MM.1S (cell line): ENCODE results near the gene ZNF512.
A peak's percentile ranks its signal among the peaks of the same experiment; 100 is the strongest.

ENCODE experiments used
- DNase-seq: peaks from one replicate; pipeline ENCODE4 v3.0.0-alpha.2; 2015
- H2AFZ ChIP-seq: fragments of 300-600 bp; sonication (generic); 2 replicates; pipeline ENCODE4 v1.6.0; 2016; ENCODE audit warnings: antibody characterized with exemption, low read length
- H3F3A ChIP-seq: fragments of 300-600 bp; sonication (generic); 2 replicates; pipeline ENCODE4 v1.6.1; 2016; ENCODE audit warnings: mild to moderate bottlenecking, antibody characterized with exemption, low read length, moderate library complexity, mixed read lengths; ENCODE audit not compliant: insufficient read depth
- H3K27ac ChIP-seq: fragments of 300-600 bp; sonication (generic); 2 replicates; pipeline ENCODE4 v1.5.1; 2016; ENCODE audit warnings: mild to moderate bottlenecking, low read length
- H3K27me3 ChIP-seq: fragments of 300-600 bp; sonication (generic); replicated peaks from 2 replicates; pipeline ENCODE4 v1.6.0; 2016; ENCODE audit warnings: low read length; ENCODE audit not compliant: insufficient read depth
- H3K36me3 ChIP-seq: fragments of 300-600 bp; sonication (generic); replicated peaks from 2 replicates; pipeline ENCODE4 v1.6.1; 2016; ENCODE audit warnings: mild to moderate bottlenecking, low read length, mixed read lengths; ENCODE audit not compliant: insufficient read depth
- H3K4me1 ChIP-seq: fragments of 300-600 bp; sonication (generic); 2 replicates; pipeline ENCODE4 v1.6.1; 2016; ENCODE audit warnings: low read length, mixed read lengths
- H3K4me2 ChIP-seq: fragments of 300-600 bp; sonication (generic); 2 replicates; pipeline ENCODE4 v1.6.0; 2016; ENCODE audit warnings: low read depth, low read length
- H3K4me3 ChIP-seq: fragments of 300-600 bp; sonication (generic); 2 replicates; pipeline ENCODE4 v1.5.1; 2016; ENCODE audit warnings: low read length, mixed read lengths
- H3K79me2 ChIP-seq: fragments of 300-600 bp; sonication (generic); 2 replicates; pipeline ENCODE4 v1.6.1; 2016; ENCODE audit warnings: mixed run types, low read length, mixed read lengths
- H3K9ac ChIP-seq: fragments of 300-600 bp; sonication (generic); 2 replicates; pipeline ENCODE4 v1.6.1; 2016; ENCODE audit warnings: low read length, mixed read lengths
- H3K9me2 ChIP-seq: fragments of 300-600 bp; sonication (generic); replicated peaks from 2 replicates; pipeline ENCODE4 v1.6.1; 2016; ENCODE audit warnings: mild to moderate bottlenecking, low read length, mixed read lengths; ENCODE audit not compliant: insufficient read depth
- H3K9me3 ChIP-seq: fragments of 300-600 bp; sonication (generic); replicated peaks from 2 replicates; pipeline ENCODE4 v1.6.1; 2016; ENCODE audit warnings: mild to moderate bottlenecking, low read length, mixed read lengths; ENCODE audit not compliant: insufficient read depth
- H4K20me1 ChIP-seq: fragments of 300-600 bp; sonication (generic); 2 replicates; pipeline ENCODE4 v1.6.1; 2016; ENCODE audit warnings: mild to moderate bottlenecking, low read length, moderate library complexity, mixed read lengths; ENCODE audit not compliant: insufficient read depth
- CTCF ChIP-seq: fragments of 300-600 bp; sonication (generic); IDR thresholded peaks from 2 replicates; pipeline ENCODE4 v1.5.1; 2016; ENCODE audit warnings: antibody characterized with exemption, low read length, mixed read lengths
- EZH2 ChIP-seq: fragments of 300-600 bp; sonication (generic); optimal IDR thresholded peaks from 2 replicates; pipeline ENCODE3; 2017; ENCODE audit warnings: low read depth, mild to moderate bottlenecking, antibody characterized with exemption, low read length, mixed read lengths
- EZH2phosphoT487 ChIP-seq: fragments of 300-600 bp; sonication (generic); IDR thresholded peaks from 2 replicates; pipeline ENCODE4 v1.6.1; 2018; ENCODE audit warnings: antibody characterized with exemption, low read length

ZNF512 gene

GRCh38 chr2:27655155-27655951 lies 72.5 kb downstream of the ZNF512 start:
- Histone ChIP-seq H3K27me3 (no peaks in the 10 kb centered on the region), H3K4me3 (no peak overlapping the region), H3K4me2 (no peak overlapping the region), H3K4me1 (no peaks in the 10 kb centered on the region), H3K9me2 (no peaks in the 10 kb centered on the region), H4K20me1 (no peaks in the 10 kb centered on the region), H3K36me3 (0 out of 2 replicates have a peak, but pooled peaks cover 12% of the 10 kb centered on the region), H3K9ac (no peak overlapping the region), H3K27ac (no peak overlapping the region), H3K79me2 (0 out of 2 replicates have a peak, but pooled peaks cover 4% of the 10 kb centered on the region), H3K9me3 (no peaks in the 10 kb centered on the region), H3F3A (no peaks in the 10 kb centered on the region), H2AFZ (no peak overlapping the region)
- no peak for DNase-seq
- TF ChIP-seq EZH2 (no peak), EZH2phosphoT487 (no peak), CTCF (no peak)

- Histone ChIP-seq H3K4me3 (no peak overlapping the region), H2AFZ (no peak overlapping the region), H3K9me2 (no peaks in the 10 kb centered on the region), H3K27me3 (no peaks in the 10 kb centered on the region), H3K4me1 (peaks cover 9% of the 10 kb centered on the region), H3K27ac (no peak overlapping the region), H3K79me2 (peaks cover 40% of the 10 kb centered on the region), H3K9ac (no peak overlapping the region), H3K36me3 (peaks cover 9% of the 10 kb centered on the region; the same call in 1 of the 2 replicates), H3K9me3 (no peaks in the 10 kb centered on the region), H3K4me2 (no peak overlapping the region), H4K20me1 (no peaks in the 10 kb centered on the region), H3F3A (no peaks in the 10 kb centered on the region)
- TF ChIP-seq CTCF (no peak), EZH2phosphoT487 (no peak), EZH2 (no peak)
- DNase-seq: no peak
Measured at GRCh38 chr2:27661371-27661770, 78.5 kb downstream of the ZNF512 start.

- Histone ChIP-seq H3K4me3 (peak within 1 kb of the TSS; percentile 83), H3K9ac (peak within 1 kb of the TSS; percentile 77), H3K27ac (peak within 1 kb of the TSS; percentile 73; the same call in 1 of the 2 replicates), H3F3A (no peaks in the 10 kb centered on the region), H4K20me1 (no peaks in the 10 kb centered on the region), H3K9me3 (no peaks in the 10 kb centered on the region), H3K9me2 (no peaks in the 10 kb centered on the region), H3K4me1 (peaks cover 9% of the 10 kb centered on the region), H3K36me3 (peaks cover 9% of the 10 kb centered on the region; the same call in 1 of the 2 replicates), H3K27me3 (no peaks in the 10 kb centered on the region), H3K4me2 (peak within 1 kb of the TSS; percentile 83), H2AFZ (peak within 1 kb of the TSS; percentile 94), H3K79me2 (peaks cover 36% of the 10 kb centered on the region)
- TF ChIP-seq CTCF: no peak
- no peak for TF ChIP-seq EZH2phosphoT487
- TF ChIP-seq EZH2: no peak
- DNase-seq: peak; percentile 80
Measured at GRCh38 chr2:27663285-27664153, 80.7 kb downstream of the ZNF512 start, which contains the start of the genes SLC4A1AP and SUPT7L. TSS of gene SLC4A1AP (plus strand) at chr2:27663889. CDS start at chr2:27663915, 26 bp downstream. TSS of gene SUPT7L (minus strand) at chr2:27663614. CDS start at chr2:27662192, 1,422 bp downstream.
